Upper lobe of left lung (tissue), 4 donors: ENCODE measurements around the gene PLCB4.

Experiments used
- CTCF ChIP-seq, 6 experiments: fragments of 450-650 bp in 4 of 6; fragments of 200-600 bp in 2 of 6; sonication (generic) in 2 of 6; IDR thresholded peaks; one replicate each; pipeline ENCODE4 v1.5.1; 2016 to 2019; ENCODE audit warnings: antibody characterized with exemption in 6 of 6
- EP300 ChIP-seq, 4 donors: sonication (generic); formaldehyde crosslinking; IDR thresholded peaks; one replicate each; pipeline ENCODE4 v1.5.1; 2017; ENCODE audit warnings: antibody characterized with exemption in 4 of 4, control low read depth in 2 of 4

GRCh38 chr20:9411833-9412232 lies 342.9 kb downstream of the PLCB4 start:
- TF ChIP-seq EP300 (IDR thresholded peaks at IDR 0.05) (no peak), CTCF (IDR thresholded peaks at IDR 0.05) (no peak)
